WTC11 (cell line): ENCODE results near the gene SORL1. TPM values are rescaled to one million over a fixed set of nuclear protein-coding genes. Genes with fewer than 3 reads are reported as not detected.

Source experiments
- ATAC-seq: fragments of 200-7000 bp; cut with Tn5 transposase; 2 replicates; pipeline ENCODE4 v1.10.0; 2021; ENCODE audit warnings: mild to moderate bottlenecking, moderate library complexity
- CTCF ChIA-PET: fragments of 300-600 bp; sonication (Branson Sonifier 250); formaldehyde crosslinking; loops from one replicate; lab custom pipeline; 2021; ENCODE audit warnings: antibody characterized with exemption; lab: Charles Lee
- POLR2A ChIA-PET: fragments of 350-600 bp; sonication (Branson Sonifier 250); formaldehyde crosslinking; loops from one replicate; lab custom pipeline; 2021; ENCODE audit warnings: antibody characterized with exemption; lab: Charles Lee
- DNase-seq: peaks from one replicate; pipeline ENCODE4 v3.0.0; 2021; ENCODE audit warnings: low spot score
- H3K27ac Mint-ChIP-seq: 2 replicates; pipeline ENCODE4 v1.8.0; 2021; ENCODE audit warnings: mixed read lengths
- H3K27me3 Mint-ChIP-seq: 2 replicates; pipeline ENCODE4 v1.8.0; 2021; ENCODE audit warnings: low read depth, mild to moderate bottlenecking, moderate library complexity, mixed read lengths
- H3K36me3 Mint-ChIP-seq: 2 replicates; pipeline ENCODE4 v1.8.0; 2021; ENCODE audit warnings: mixed read lengths
- H3K4me1 Mint-ChIP-seq: 2 replicates; pipeline ENCODE4 v1.8.0; 2022; ENCODE audit warnings: mixed read lengths
- H3K4me3 Mint-ChIP-seq: 2 replicates; pipeline ENCODE4 v1.8.0; 2021; ENCODE audit warnings: mild to moderate bottlenecking, moderate library complexity, mixed read lengths
- H3K9me3 Mint-ChIP-seq: 2 replicates; pipeline ENCODE4 v1.8.0; 2021; ENCODE audit warnings: mixed read lengths
- AFF4 ChIP-seq: sonication (generic); formaldehyde crosslinking; IDR thresholded peaks from 2 replicates; pipeline ENCODE4 v1.8.1; 2023; ENCODE audit warnings: mild to moderate bottlenecking, missing genetic modification reagents, borderline replicate concordance
- ETV6 ChIP-seq: sonication (generic); formaldehyde crosslinking; IDR thresholded peaks from 2 replicates; pipeline ENCODE4 v1.8.1; 2022; ENCODE audit warnings: mild to moderate bottlenecking, missing genetic modification reagents
- GABPB1 ChIP-seq: sonication (generic); formaldehyde crosslinking; IDR thresholded peaks from 2 replicates; pipeline ENCODE4 v1.8.1; 2023; ENCODE audit warnings: mild to moderate bottlenecking, missing genetic modification reagents
- HMGA2 ChIP-seq: fragments of 250-450 bp; sonication (Bioruptor Pico); IDR thresholded peaks from 2 replicates; pipeline ENCODE4 v1.4.0; 2021; ENCODE audit warnings: mild to moderate bottlenecking, moderate library complexity
- JUN ChIP-seq: sonication (generic); formaldehyde crosslinking; IDR thresholded peaks from 2 replicates; pipeline ENCODE4 v1.8.0; 2023; ENCODE audit warnings: mild to moderate bottlenecking, missing genetic modification reagents
- MYBL2 ChIP-seq: sonication (generic); formaldehyde crosslinking; IDR thresholded peaks from 2 replicates; pipeline ENCODE4 v1.8.1; 2023; ENCODE audit warnings: mild to moderate bottlenecking, moderate library complexity, missing genetic modification reagents
- NR3C1 ChIP-seq: sonication (generic); formaldehyde crosslinking; conservative IDR thresholded peaks from 2 replicates; pipeline ENCODE4 v1.8.1; 2023; ENCODE audit warnings: low read depth, mild to moderate bottlenecking, missing genetic modification reagents
- PRRX2 ChIP-seq: fragments of 250-450 bp; sonication (Bioruptor Pico); IDR thresholded peaks from 2 replicates; pipeline ENCODE4 v1.8.0; 2021; ENCODE audit warnings: mild to moderate bottlenecking
- SOX15 ChIP-seq: fragments of 250-450 bp; sonication (Bioruptor Pico); IDR thresholded peaks from 2 replicates; pipeline ENCODE4 v1.9.0; 2021; ENCODE audit warnings: mild to moderate bottlenecking
- ZNF121 ChIP-seq: sonication (generic); formaldehyde crosslinking; IDR thresholded peaks from 2 replicates; pipeline ENCODE4 v1.8.0; 2023; ENCODE audit warnings: missing genetic modification reagents
- ZNF317 ChIP-seq: sonication (generic); formaldehyde crosslinking; IDR thresholded peaks from 2 replicates; pipeline ENCODE4 v1.8.1; 2023; ENCODE audit warnings: low read depth, mild to moderate bottlenecking, moderate library complexity, missing genetic modification reagents, borderline replicate concordance
- ZNF423 ChIP-seq: fragments of 250-450 bp; sonication (Bioruptor Pico); IDR thresholded peaks from 2 replicates; pipeline ENCODE4 v2.1.2; 2022; ENCODE audit warnings: mild to moderate bottlenecking, moderate library complexity
- total RNA-seq: library from RNA; stranded (reverse); gene quantifications from 3 replicates; pipeline ENCODE4 v1.2.3, GENCODE V29; 2021
- TF ChIP-seq, protein P1 (sequence below): fragments of 250-450 bp; sonication (Bioruptor Pico); IDR thresholded peaks from 2 replicates; pipeline ENCODE4 v1.9.0; 2021; ENCODE audit warnings: mild to moderate bottlenecking

The SORL1 gene
- total RNA-seq, 1 experiment from 2014 or later: 87.1 TPM

- TF ChIP-seq NR3C1 (CRISPR knock-in tag): no peak
- TF ChIP-seq ZNF121 (CRISPR knock-in tag): no peak
- TF ChIP-seq ETV6 (CRISPR knock-in tag): no peak
- TF ChIP-seq, protein P1, sequence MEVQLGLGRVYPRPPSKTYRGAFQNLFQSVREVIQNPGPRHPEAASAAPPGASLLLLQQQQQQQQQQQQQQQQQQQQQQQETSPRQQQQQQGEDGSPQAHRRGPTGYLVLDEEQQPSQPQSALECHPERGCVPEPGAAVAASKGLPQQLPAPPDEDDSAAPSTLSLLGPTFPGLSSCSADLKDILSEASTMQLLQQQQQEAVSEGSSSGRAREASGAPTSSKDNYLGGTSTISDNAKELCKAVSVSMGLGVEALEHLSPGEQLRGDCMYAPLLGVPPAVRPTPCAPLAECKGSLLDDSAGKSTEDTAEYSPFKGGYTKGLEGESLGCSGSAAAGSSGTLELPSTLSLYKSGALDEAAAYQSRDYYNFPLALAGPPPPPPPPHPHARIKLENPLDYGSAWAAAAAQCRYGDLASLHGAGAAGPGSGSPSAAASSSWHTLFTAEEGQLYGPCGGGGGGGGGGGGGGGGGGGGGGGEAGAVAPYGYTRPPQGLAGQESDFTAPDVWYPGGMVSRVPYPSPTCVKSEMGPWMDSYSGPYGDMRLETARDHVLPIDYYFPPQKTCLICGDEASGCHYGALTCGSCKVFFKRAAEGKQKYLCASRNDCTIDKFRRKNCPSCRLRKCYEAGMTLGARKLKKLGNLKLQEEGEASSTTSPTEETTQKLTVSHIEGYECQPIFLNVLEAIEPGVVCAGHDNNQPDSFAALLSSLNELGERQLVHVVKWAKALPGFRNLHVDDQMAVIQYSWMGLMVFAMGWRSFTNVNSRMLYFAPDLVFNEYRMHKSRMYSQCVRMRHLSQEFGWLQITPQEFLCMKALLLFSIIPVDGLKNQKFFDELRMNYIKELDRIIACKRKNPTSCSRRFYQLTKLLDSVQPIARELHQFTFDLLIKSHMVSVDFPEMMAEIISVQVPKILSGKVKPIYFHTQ (CRISPR knock-in tag): no peak
- TF ChIP-seq AFF4 (CRISPR knock-in tag): no peak
- TF ChIP-seq JUN: no peak
- no peak for TF ChIP-seq SOX15 (CRISPR knock-in tag)
These were observed 112.0 kb downstream of the SORL1 start (continued) for GRCh38 chr11:121563900-121564822.

GRCh38 chr11:121564948-121565684 lies 113.0 kb downstream of the SORL1 start:
- no peak for TF ChIP-seq HMGA2
- no peak for TF ChIP-seq ZNF317
- TF ChIP-seq GABPB1: peak; percentile 99
- TF ChIP-seq, all 79 proteins: peak for 1
- CTCF ChIA-PET: no interaction called here
- ATAC-seq (no peak), DNase-seq (no peak)
- Mint-ChIP-seq H3K9me3 (peaks cover 14% of the 10 kb centered on the region), H3K27ac (no peak overlapping the region), H3K4me3 (no peak overlapping the region), H3K4me1 (peaks cover 12% of the 10 kb centered on the region), H3K36me3 (peaks cover 52% of the 10 kb centered on the region), H3K27me3 (no peaks in the 10 kb centered on the region)
- POLR2A ChIA-PET: no interaction called here

- Mint-ChIP-seq H3K4me3 (no peak overlapping the region), H3K27ac (peak overlapping the region; percentile 42; the same call in 1 of the 2 replicates), H3K36me3 (peaks cover 58% of the 10 kb centered on the region), H3K27me3 (no peaks in the 10 kb centered on the region), H3K4me1 (peaks cover 12% of the 10 kb centered on the region), H3K9me3 (peaks cover 14% of the 10 kb centered on the region)
- ATAC-seq (peak; percentile 52), DNase-seq (no peak)
- ChIA-PET CTCF (interaction anchor here (1.2 kb wide), 1 partner anchor 372 kb away, joined by 4 read pairs; no protein-coding TSS in a partner anchor), POLR2A (no interaction called here)
- TF ChIP-seq MYBL2 (CRISPR knock-in tag) (no peak), ZNF121 (CRISPR knock-in tag) (peak; percentile 70; the same call in 1 of the 2 replicates), ZNF423 (CRISPR knock-in tag) (peak; percentile 89), PRRX2 (CRISPR knock-in tag) (no peak)
These were observed 114.4 kb downstream of the SORL1 start for GRCh38 chr11:121566279-121567168.
